GM12891 (cell line): ENCODE results near the gene ALK.

Experiments used
- DNase-seq: peaks from one replicate; pipeline ENCODE4 v3.0.0; 2011; ENCODE audit warnings: low spot score; ENCODE audit not compliant: insufficient read length
- FAIRE-seq: peaks from 2 replicates; lab custom pipeline; 2011; peaks lifted over from hg19 to GRCh38; lab: Jason Lieb, UNC
- PAX5 ChIP-seq: IDR thresholded peaks from 2 replicates; pipeline ENCODE4 v1.6.1; 2011; ENCODE audit warnings: low read length, moderate library complexity, mild to moderate bottlenecking; ENCODE audit not compliant: insufficient read depth, severe bottlenecking
- POLR2A ChIP-seq: IDR thresholded peaks from 2 replicates; pipeline ENCODE4 v1.6.1; 2011; ENCODE audit warnings: low read depth, low read length, control low read depth
- POLR2AphosphoS5 ChIP-seq: IDR thresholded peaks from 2 replicates; pipeline ENCODE4 v1.6.1; 2011; ENCODE audit warnings: low read depth, low read length, control low read depth
- POU2F2 ChIP-seq: IDR thresholded peaks from 2 replicates; pipeline ENCODE4 v1.6.1; 2011; ENCODE audit warnings: low read depth, mild to moderate bottlenecking, control low read depth, low read length, moderate library complexity
- SPI1 ChIP-seq: IDR thresholded peaks from 2 replicates; pipeline ENCODE4 v1.6.1; 2011; ENCODE audit warnings: low read depth, low read length, control low read depth
- TAF1 ChIP-seq: IDR thresholded peaks from 2 replicates; pipeline ENCODE4 v1.6.1; 2011; ENCODE audit warnings: low read depth, low read length, control low read depth

The ALK gene

GRCh38 chr2:29603341-29603740, 318.0 kb downstream of the ALK start:
- no peak for FAIRE-seq
- TF ChIP-seq SPI1 (no peak), POLR2AphosphoS5 (no peak), PAX5 (no peak), POU2F2 (no peak), POLR2A (no peak), TAF1 (no peak)
- DNase-seq, result no peak

GRCh38 chr2:29601872-29602271, 319.5 kb downstream of the ALK start:
- FAIRE-seq, result no peak
- no peak for TF ChIP-seq POLR2AphosphoS5
- TF ChIP-seq PAX5, result no peak
- no peak for TF ChIP-seq POU2F2
- no peak for TF ChIP-seq SPI1
- no peak for TF ChIP-seq POLR2A
- no peak for TF ChIP-seq TAF1

GRCh38 chr2:29601321-29601720, 320.1 kb downstream of the ALK start:
- TF ChIP-seq POLR2A (no peak), POLR2AphosphoS5 (no peak), TAF1 (no peak), POU2F2 (no peak), SPI1 (no peak)
- FAIRE-seq (no peak), DNase-seq (no peak)

More at GRCh38 chr2:29601872-29602271, 319.5 kb downstream of the ALK start:
- DNase-seq, result no peak

GRCh38 chr2:29599946-29600345, 321.4 kb downstream of the ALK start:
- DNase-seq (no peak), FAIRE-seq (no peak)
- TF ChIP-seq TAF1, result no peak
- no peak for TF ChIP-seq POLR2AphosphoS5
- no peak for TF ChIP-seq SPI1
- no peak for TF ChIP-seq POLR2A
- no peak for TF ChIP-seq PAX5
- no peak for TF ChIP-seq POU2F2

GRCh38 chr2:29598978-29599377, 322.4 kb downstream of the ALK start:
- DNase-seq (no peak), FAIRE-seq (no peak)
- TF ChIP-seq PAX5, result no peak

- DNase-seq (no peak), FAIRE-seq (no peak)
- TF ChIP-seq POLR2A (no peak), PAX5 (no peak), TAF1 (no peak), POLR2AphosphoS5 (no peak), SPI1 (no peak), POU2F2 (no peak)
Observed at GRCh38 chr2:29597035-29597434, 324.4 kb downstream of the ALK start.

- FAIRE-seq, result no peak
- no peak for TF ChIP-seq SPI1
- TF ChIP-seq TAF1, result no peak
- TF ChIP-seq PAX5, result no peak
- TF ChIP-seq POLR2A, result no peak
- TF ChIP-seq POLR2AphosphoS5, result no peak
- no peak for TF ChIP-seq POU2F2
- no peak for DNase-seq
Observed at GRCh38 chr2:29596584-29596983, 324.8 kb downstream of the ALK start.

- DNase-seq (no peak), FAIRE-seq (no peak)
- TF ChIP-seq TAF1, result no peak
- no peak for TF ChIP-seq SPI1
- TF ChIP-seq POU2F2, result no peak
- TF ChIP-seq POLR2A, result no peak
- no peak for TF ChIP-seq POLR2AphosphoS5
- TF ChIP-seq PAX5, result no peak
Observed at GRCh38 chr2:29591600-29591999, 329.8 kb downstream of the ALK start.

GRCh38 chr2:29590211-29590610, 331.2 kb downstream of the ALK start:
- FAIRE-seq, result no peak

GRCh38 chr2:29589440-29590103, 331.8 kb downstream of the ALK start:
- no peak for TF ChIP-seq POU2F2
- FAIRE-seq, result no peak
- DNase-seq, result no peak

More at GRCh38 chr2:29590211-29590610, 331.2 kb downstream of the ALK start:
- TF ChIP-seq POLR2AphosphoS5 (no peak), POLR2A (no peak), SPI1 (no peak), PAX5 (no peak), TAF1 (no peak), POU2F2 (no peak)
- DNase-seq, result no peak
